ENCODE data around the gene NDST3. TPM values are rescaled to one million over a fixed set of nuclear protein-coding genes. Genes with fewer than 3 reads are reported as not detected.

Gene NDST3
- polyA plus RNA-seq (ENCODE audit: insufficient read length in 4 of 4), result 10 to 100 TPM in 1 of 4 donors, 1 to 10 TPM in 3; 2.9 to 10.8 (median 3.6) TPM

GRCh38 chr4:118034053-118034785 is at the start of gene NDST3:
TSS of gene NDST3 (plus strand) at chr4:118034486. CDS start at chr4:118053911, 19,425 bp downstream.
- peak; percentile 50 to 74 (median 62) for DNase-seq (ENCODE audit: low read depth in 4 of 4, low spot score in 3 of 4)

GRCh38 chr4:117986321-117986720 is 48.0 kb upstream of the NDST3 start:
- DNase-seq (ENCODE audit: low read depth in 4 of 4, low spot score in 3 of 4), result no peak

- no peak for DNase-seq (ENCODE audit: low read depth in 4 of 4, low spot score in 3 of 4)
These were observed 46.8 kb upstream of the NDST3 start for GRCh38 chr4:117987464-117987863.

- no peak for DNase-seq (ENCODE audit: low read depth in 4 of 4, low spot score in 3 of 4)
These were observed 37.4 kb upstream of the NDST3 start for GRCh38 chr4:117996891-117997290.

GRCh38 chr4:118004088-118004487 is 30.2 kb upstream of the NDST3 start:
- DNase-seq (ENCODE audit: low read depth in 4 of 4, low spot score in 3 of 4), result no peak

GRCh38 chr4:118005883-118006282 is 28.4 kb upstream of the NDST3 start:
- DNase-seq (ENCODE audit: low read depth in 4 of 4, low spot score in 3 of 4), result no peak

- DNase-seq (ENCODE audit: low read depth in 4 of 4, low spot score in 3 of 4), result no peak
These were observed 22.1 kb upstream of the NDST3 start for GRCh38 chr4:118012142-118012541.

- DNase-seq (ENCODE audit: low read depth in 4 of 4, low spot score in 3 of 4), result no peak
These were observed 19.5 kb upstream of the NDST3 start for GRCh38 chr4:118014831-118015230.

GRCh38 chr4:118018381-118019145 is 15.7 kb upstream of the NDST3 start:
- no peak for DNase-seq (ENCODE audit: low read depth in 4 of 4, low spot score in 3 of 4)

- DNase-seq (ENCODE audit: low read depth in 4 of 4, low spot score in 3 of 4), result no peak
These were observed 7.5 kb upstream of the NDST3 start for GRCh38 chr4:118026806-118027205.

- DNase-seq (ENCODE audit: low read depth in 4 of 4, low spot score in 3 of 4), result no peak
These were observed 5.1 kb upstream of the NDST3 start for GRCh38 chr4:118029224-118029623.

- peak in 1 of 4 donors; percentile 1 for DNase-seq (ENCODE audit: low read depth in 4 of 4, low spot score in 3 of 4)
These were observed 1.6 kb upstream of the NDST3 start for GRCh38 chr4:118032691-118033090.

- peak; percentile 24 to 42 (median 36) for DNase-seq (ENCODE audit: low read depth in 4 of 4, low spot score in 3 of 4)
These were observed 886 bp upstream of the NDST3 start for GRCh38 chr4:118033148-118034052.

- DNase-seq (ENCODE audit: low read depth in 4 of 4, low spot score in 3 of 4), result no peak
These were observed 1.0 kb downstream of the NDST3 start for GRCh38 chr4:118035309-118035708.

GRCh38 chr4:118036336-118036735 is 2.0 kb downstream of the NDST3 start:
- no peak for DNase-seq (ENCODE audit: low read depth in 4 of 4, low spot score in 3 of 4)

GRCh38 chr4:118037955-118038354 is 3.7 kb downstream of the NDST3 start:
- no peak for DNase-seq (ENCODE audit: low read depth in 4 of 4, low spot score in 3 of 4)

GRCh38 chr4:118046323-118046722 is 12.0 kb downstream of the NDST3 start:
- no peak for DNase-seq (ENCODE audit: low read depth in 4 of 4, low spot score in 3 of 4)

GRCh38 chr4:118047043-118047442 is 12.8 kb downstream of the NDST3 start:
- DNase-seq (ENCODE audit: low read depth in 4 of 4, low spot score in 3 of 4), result no peak

GRCh38 chr4:118058955-118059354 is 24.7 kb downstream of the NDST3 start:
- no peak for DNase-seq (ENCODE audit: low read depth in 4 of 4, low spot score in 3 of 4)

- no peak for DNase-seq (ENCODE audit: low read depth in 4 of 4, low spot score in 3 of 4)
These were observed 25.1 kb downstream of the NDST3 start for GRCh38 chr4:118059397-118059796.
